ENCODE data around the gene FBXO41.
A peak's percentile ranks its signal among the peaks of the same experiment; 100 is the strongest.

FBXO41 gene

GRCh38 chr2:73258186-73258912 lies 25.9 kb downstream of the FBXO41 start:
- CTCF ChIA-PET: interaction anchor here (1.2 to 2.6 kb wide), 3 partner anchors 9 to 31 kb away, joined by 3 to 8 read pairs (median 3); no protein-coding TSS in a partner anchor
- H3K4me1 ChIP-seq (ENCODE audit: control insufficient read depth, insufficient read depth, low read length): no peaks in the 10 kb centered on the region
- POLR2A ChIA-PET: interaction anchor here (1.2 to 2.7 kb wide), 3 partner anchors 17 to 24 kb away, joined by 3 to 18 read pairs (median 4); partner anchors contain the start of genes CCT7 and PRADC1
- H3K36me3 ChIP-seq (ENCODE audit: control insufficient read depth in 2 of 2, insufficient read depth in 1 of 2, low read length in 2 of 2): peaks cover 4 to 48% of the 10 kb centered on the region in 2 experiments; a peak in 2 of 3 replicates
- no peak overlapping the region for H3K4me3 ChIP-seq (ENCODE audit: low read depth, low read length)
- H3K9me3 ChIP-seq (ENCODE audit: control insufficient read depth, insufficient read depth, low read depth, low read length): no peaks in the 10 kb centered on the region
- TF ChIP-seq ZNF23 (tag by site-specific recombination; IDR thresholded peaks at IDR 0.05; ENCODE audit: borderline replicate concordance): no peak
- TF ChIP-seq ZNF366 (tag by site-specific recombination; conservative IDR thresholded peaks at IDR 0.05): no peak
- no peak for TF ChIP-seq ZNF843 (tag by site-specific recombination; IDR thresholded peaks at IDR 0.05)
- no peak for TF ChIP-seq SP7 (tag by site-specific recombination; IDR thresholded peaks at IDR 0.05)
- TF ChIP-seq ZNF510 (tag by site-specific recombination; IDR thresholded peaks at IDR 0.05; ENCODE audit: insufficient replicate concordance): no peak
- TF ChIP-seq KLF7 (tag by site-specific recombination; IDR thresholded peaks at IDR 0.05; ENCODE audit: borderline replicate concordance): no peak
- TF ChIP-seq ZSCAN4 (tag by site-specific recombination; IDR thresholded peaks at IDR 0.05): no peak
- no peak overlapping the region for H3K27ac ChIP-seq (ENCODE audit: extremely low read depth, low read depth, low read length)

DNA sequence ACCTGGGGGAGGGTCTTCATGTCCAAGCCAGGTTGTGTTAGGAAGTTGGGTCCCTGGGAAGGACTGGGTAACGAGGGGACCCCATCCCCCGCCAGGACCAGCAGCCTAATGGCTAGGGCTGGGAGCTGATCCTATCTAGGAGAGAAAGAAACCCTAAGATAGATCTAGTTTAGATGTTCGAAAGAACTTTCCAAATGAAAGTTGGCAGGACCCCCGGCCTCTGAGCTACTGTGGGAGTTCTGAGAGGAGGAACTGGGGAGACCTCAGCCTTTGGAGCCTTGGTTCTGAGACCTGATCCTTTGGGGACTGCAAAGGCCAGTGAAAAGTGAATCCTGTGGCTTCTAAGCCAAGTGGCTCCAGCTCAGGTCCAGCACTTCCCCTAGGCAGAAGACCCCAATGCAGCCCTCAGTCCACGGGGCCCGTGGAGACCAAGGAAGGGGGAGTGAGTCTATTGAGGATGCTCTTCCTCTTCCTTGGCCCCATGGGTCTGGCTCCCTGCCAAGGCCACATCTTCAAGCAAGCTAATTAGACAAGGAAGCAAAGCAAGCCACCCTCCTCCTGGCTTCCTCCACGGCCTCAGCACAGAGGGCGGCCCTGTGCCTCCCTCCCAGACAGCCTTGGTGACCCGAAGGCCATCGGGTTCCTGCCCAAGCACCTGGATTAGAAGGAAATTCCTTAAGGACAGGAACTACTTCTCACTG lies 26.7 kb downstream of the FBXO41 start:
- Histone ChIP-seq H3K27ac (ENCODE audit: extremely low read depth, low read depth, low read length) (no peak overlapping the region), H3K4me1 (ENCODE audit: control insufficient read depth, insufficient read depth, low read length) (no peaks in the 10 kb centered on the region), H3K9me3 (ENCODE audit: control insufficient read depth, insufficient read depth, low read depth, low read length) (no peaks in the 10 kb centered on the region), H3K36me3 (ENCODE audit: control insufficient read depth in 2 of 2, insufficient read depth in 1 of 2, low read length in 2 of 2) (peaks cover 4 to 51% of the 10 kb centered on the region in 2 experiments), H3K4me3 (ENCODE audit: low read depth, low read length) (no peak overlapping the region)
- ChIA-PET CTCF (interaction anchor here (0.6 to 2.6 kb wide), 3 partner anchors 11 to 149 kb away, joined by 3 to 8 read pairs (median 4); no protein-coding TSS in a partner anchor), POLR2A (interaction anchor here (1.2 to 2.7 kb wide), 4 partner anchors 11 to 24 kb away, joined by 3 to 18 read pairs (median 4); partner anchors contain the start of genes CCT7 and PRADC1)
- TF ChIP-seq ZNF157 (tag by site-specific recombination; IDR thresholded peaks at IDR 0.05) (no peak), KLF16 (tag by site-specific recombination; IDR thresholded peaks at IDR 0.05) (0 out of 2 replicates have a peak, but pooled peaks have one; percentile 19)

GRCh38 chr2:73257021-73257420 lies 27.3 kb downstream of the FBXO41 start:
- CTCF ChIA-PET: interaction anchor here (0.7 to 2.6 kb wide), 2 partner anchors 11 to 149 kb away, joined by 3 to 8 read pairs; no protein-coding TSS in a partner anchor
- POLR2A ChIA-PET: interaction anchor here (1.2 to 2.7 kb wide), 3 partner anchors 11 to 23 kb away, joined by 4 to 18 read pairs (median 5); partner anchors contain the start of genes CCT7 and PRADC1

DNA sequence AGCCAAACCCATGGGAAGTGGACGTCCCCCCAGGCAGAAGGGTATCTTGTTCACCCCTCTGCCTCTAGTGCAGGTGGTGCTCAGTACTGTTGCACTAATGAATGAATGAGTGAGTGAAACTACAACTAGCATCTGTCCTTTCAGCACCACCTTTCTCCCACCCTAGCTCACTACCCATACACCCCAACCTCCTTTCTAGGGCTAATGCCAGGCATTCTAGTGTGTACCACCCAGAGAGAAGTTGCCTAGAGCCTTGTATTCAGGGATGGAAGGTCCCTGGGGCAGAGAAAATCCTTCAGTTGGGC lies 27.7 kb downstream of the FBXO41 start:
- H3K9me3 ChIP-seq (ENCODE audit: control insufficient read depth, insufficient read depth, low read depth, low read length): no peaks in the 10 kb centered on the region
- TF ChIP-seq KLF17 (tag by site-specific recombination; IDR thresholded peaks at IDR 0.05): no peak
- TF ChIP-seq ZNF561 (tag by site-specific recombination; IDR thresholded peaks at IDR 0.05; ENCODE audit: borderline replicate concordance): no peak
- TF ChIP-seq ZNF549 (tag by site-specific recombination; IDR thresholded peaks at IDR 0.05): no peak
- peak; percentile 53; the same call in 1 of the 2 replicates for TF ChIP-seq REST (tag by site-specific recombination; IDR thresholded peaks at IDR 0.05)
- TF ChIP-seq ZNF184 (tag by site-specific recombination; IDR thresholded peaks at IDR 0.05): no peak
- no peak for TF ChIP-seq SP2 (tag by site-specific recombination; IDR thresholded peaks at IDR 0.05)
- ChIA-PET POLR2A (interaction anchor here (0.9 to 2.7 kb wide), 3 partner anchors 12 to 34 kb away, joined by 3 to 18 read pairs (median 5); partner anchors contain the start of genes CCT7 and PRADC1), CTCF (interaction anchor here (2.6 kb wide), 1 partner anchor 12 kb away, joined by 8 read pairs; no protein-coding TSS in a partner anchor)
- no peaks in the 10 kb centered on the region for H3K4me1 ChIP-seq (ENCODE audit: control insufficient read depth, insufficient read depth, low read length)
- H3K36me3 ChIP-seq (ENCODE audit: control insufficient read depth in 2 of 2, insufficient read depth in 1 of 2, low read length in 2 of 2): peaks cover 7 to 61% of the 10 kb centered on the region in 2 experiments
- H3K4me3 ChIP-seq (ENCODE audit: low read depth, low read length): no peak overlapping the region
- H3K27ac ChIP-seq (ENCODE audit: extremely low read depth, low read depth, low read length): no peak overlapping the region

More at GRCh38 chr2:73257021-73257420, 27.3 kb downstream of the FBXO41 start:
- peaks cover 4 to 56% of the 10 kb centered on the region in 2 experiments for H3K36me3 ChIP-seq (ENCODE audit: control insufficient read depth in 2 of 2, insufficient read depth in 1 of 2, low read length in 2 of 2)
- no peak overlapping the region for H3K4me3 ChIP-seq (ENCODE audit: low read depth, low read length)
- TF ChIP-seq, protein P1, sequence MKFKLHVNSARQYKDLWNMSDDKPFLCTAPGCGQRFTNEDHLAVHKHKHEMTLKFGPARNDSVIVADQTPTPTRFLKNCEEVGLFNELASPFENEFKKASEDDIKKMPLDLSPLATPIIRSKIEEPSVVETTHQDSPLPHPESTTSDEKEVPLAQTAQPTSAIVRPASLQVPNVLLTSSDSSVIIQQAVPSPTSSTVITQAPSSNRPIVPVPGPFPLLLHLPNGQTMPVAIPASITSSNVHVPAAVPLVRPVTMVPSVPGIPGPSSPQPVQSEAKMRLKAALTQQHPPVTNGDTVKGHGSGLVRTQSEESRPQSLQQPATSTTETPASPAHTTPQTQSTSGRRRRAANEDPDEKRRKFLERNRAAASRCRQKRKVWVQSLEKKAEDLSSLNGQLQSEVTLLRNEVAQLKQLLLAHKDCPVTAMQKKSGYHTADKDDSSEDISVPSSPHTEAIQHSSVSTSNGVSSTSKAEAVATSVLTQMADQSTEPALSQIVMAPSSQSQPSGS (tag by site-specific recombination; IDR thresholded peaks at IDR 0.05; ENCODE audit: low read depth): no peak
- no peak overlapping the region for H3K27ac ChIP-seq (ENCODE audit: extremely low read depth, low read depth, low read length)
- H3K4me1 ChIP-seq (ENCODE audit: control insufficient read depth, insufficient read depth, low read length): no peaks in the 10 kb centered on the region
- H3K9me3 ChIP-seq (ENCODE audit: control insufficient read depth, insufficient read depth, low read depth, low read length): no peaks in the 10 kb centered on the region

Measured in HEK293 (cell line).